ENCODE results near the gene CCSER2. TPM values are rescaled to one million over a fixed set of nuclear protein-coding genes. Genes with fewer than 3 reads are reported as not detected.
"Not testable (repeated sequence)": the region's sequence is repeated elsewhere in the genome, so short reads cannot be mapped to it uniquely, and the experiment has no call there.

The CCSER2 gene
- total RNA-seq, 1 experiment from 2014 or later = 20.8 TPM

GRCh38 chr10:84390364-84390763 is 62.0 kb downstream of the CCSER2 start:
- no peak for DNase-seq (ENCODE audit: low read depth)

GRCh38 chr10:84391326-84391725 is 62.9 kb downstream of the CCSER2 start:
- no peak for DNase-seq (ENCODE audit: low read depth)

GRCh38 chr10:84392181-84392580 is 63.8 kb downstream of the CCSER2 start:
- no peak for DNase-seq (ENCODE audit: low read depth)

- peak; percentile 34 for DNase-seq (ENCODE audit: low read depth)
These were observed 67.2 kb downstream of the CCSER2 start for GRCh38 chr10:84395581-84395980.

- DNase-seq (ENCODE audit: low read depth) = no peak
These were observed 69.4 kb downstream of the CCSER2 start for GRCh38 chr10:84397735-84398144.

- no peak for DNase-seq (ENCODE audit: low read depth)
These were observed 70.3 kb downstream of the CCSER2 start for GRCh38 chr10:84398696-84399095.

- DNase-seq (ENCODE audit: low read depth) = no peak
These were observed 73.6 kb downstream of the CCSER2 start for GRCh38 chr10:84401854-84402611.

- DNase-seq (ENCODE audit: low read depth) = no peak
These were observed 76.4 kb downstream of the CCSER2 start for GRCh38 chr10:84404783-84405182.

GRCh38 chr10:84405662-84406061 is 77.3 kb downstream of the CCSER2 start:
- no peak for DNase-seq (ENCODE audit: low read depth)

- DNase-seq (ENCODE audit: low read depth) = no peak
These were observed 78.2 kb downstream of the CCSER2 start for GRCh38 chr10:84406561-84406960.

- no peak for DNase-seq (ENCODE audit: low read depth)
These were observed 79.1 kb downstream of the CCSER2 start for GRCh38 chr10:84407388-84408049.

GRCh38 chr10:84412482-84412881 is 84.1 kb downstream of the CCSER2 start:
- no peak for DNase-seq (ENCODE audit: low read depth)

GRCh38 chr10:84414110-84414509 is 85.7 kb downstream of the CCSER2 start:
- not testable (repeated sequence) for DNase-seq (ENCODE audit: low read depth)

- no peak for DNase-seq (ENCODE audit: low read depth)
These were observed 87.3 kb downstream of the CCSER2 start for GRCh38 chr10:84415539-84416244.

- DNase-seq (ENCODE audit: low read depth) = no peak
These were observed 87.8 kb downstream of the CCSER2 start for GRCh38 chr10:84416245-84416555.

- peak; percentile 26 for DNase-seq (ENCODE audit: low read depth)
These were observed 95.3 kb downstream of the CCSER2 start for GRCh38 chr10:84423719-84424118.

- peak; percentile 93 for DNase-seq (ENCODE audit: low read depth)
These were observed 96.4 kb downstream of the CCSER2 start for GRCh38 chr10:84424731-84425167.

- no peak for DNase-seq (ENCODE audit: low read depth)
These were observed 99.7 kb downstream of the CCSER2 start for GRCh38 chr10:84427903-84428650.

GRCh38 chr10:84428711-84429110 is 100.3 kb downstream of the CCSER2 start:
- DNase-seq (ENCODE audit: low read depth) = no peak

- peak; percentile 44 for DNase-seq (ENCODE audit: low read depth)
These were observed 101.6 kb downstream of the CCSER2 start for GRCh38 chr10:84429926-84430520.

- DNase-seq (ENCODE audit: low read depth) = no peak
These were observed 104.5 kb downstream of the CCSER2 start for GRCh38 chr10:84432891-84433290.

Data from LHCN-M2 (cell line).